GM23248 (cell line): ENCODE results near the gene HDAC10.

Experiments used
- EZH2 ChIP-seq: fragments of 200-600 bp; sonication (generic); IDR thresholded peaks from 2 replicates; pipeline ENCODE4 v1.6.1; 2018; ENCODE audit warnings: antibody characterized with exemption, mild to moderate bottlenecking; ENCODE audit not compliant: insufficient read depth, poor library complexity, severe bottlenecking
- EZH2phosphoT487 ChIP-seq: fragments of 200-600 bp; sonication (generic); IDR thresholded peaks from 2 replicates; pipeline ENCODE4 v1.6.1; 2018; ENCODE audit warnings: antibody characterized with exemption, moderate library complexity, mild to moderate bottlenecking, low read depth; ENCODE audit not compliant: insufficient read depth

GRCh38 chr22:50287731-50288130 is 36.7 kb upstream of the HDAC10 start:
- TF ChIP-seq EZH2phosphoT487 (no peak), EZH2 (no peak)
